HepG2 (cell line): ENCODE data around the gene CPNE2. TPM values are rescaled to one million over a fixed set of nuclear protein-coding genes. Genes with fewer than 3 reads are reported as not detected.

Experiments
- ATAC-seq: fragments of 200-7000 bp; cut with Tn5 transposase; 3 replicates; pipeline ENCODE4 v1.9.1; 2020; ENCODE audit warnings: mild to moderate bottlenecking, moderate library complexity
- BruUV-seq: library from RNA; stranded (reverse); fragments of 400-500 nt; replicated peaks from 2 replicates; lab custom pipeline; 2021; lab: Mats Ljungman, UMichigan
- CTCF ChIA-PET: fragments of 300-600 bp; formaldehyde crosslinking; extraction: SDS; loops from one replicate; lab custom pipeline; 2021; ENCODE audit warnings: low total read pairs, inconsistent platforms, low intra/inter-chr PET ratio; lab: Yijun Ruan, JAX
- POLR2A ChIA-PET: fragments of 350-600 bp; sonication (Branson Sonifier 250); formaldehyde crosslinking; loops from one replicate; lab custom pipeline; 2020; ENCODE audit warnings: antibody characterized with exemption, inconsistent platforms; lab: Yijun Ruan, JAX
- DNase-seq: peaks from one replicate; pipeline ENCODE4 v3.0.0-alpha.2; 2015; ENCODE audit warnings: low spot score
- FAIRE-seq: peaks from 3 replicates; lab custom pipeline; 2011; peaks lifted over from hg19 to GRCh38; lab: Jason Lieb, UNC
- H2AFZ ChIP-seq: one replicate; pipeline ENCODE4 v1.6.1; 2011; ENCODE audit warnings: low read length, inconsistent platforms
- H3K27ac ChIP-seq: fragments of 300-600 bp; 3 replicates; pipeline ENCODE4 v1.8.0; 2011; ENCODE audit warnings: mixed run types, mild to moderate bottlenecking, mixed read lengths, low read length, inconsistent platforms; ENCODE audit not compliant: insufficient read depth; ENCODE audit errors: extremely low read length
- H3K27me3 ChIP-seq, 2 experiments: fragments of 200-600 bp in 1 of 2; 2 replicates in 1 of 2; 3 replicates in 1 of 2; pipeline versions ENCODE4 v1.6.0 to v1.8.0; 2011; ENCODE audit warnings: low read length in 2 of 2, mild to moderate bottlenecking in 2 of 2, moderate library complexity in 2 of 2, inconsistent platforms in 1 of 2; ENCODE audit not compliant: insufficient read depth in 2 of 2, control insufficient read depth in 1 of 2
- H3K36me3 ChIP-seq, 2 experiments: fragments of 200-600 bp in 1 of 2; replicated peaks in 1 of 2; 2 replicates in 1 of 2; 3 replicates in 1 of 2; pipeline versions ENCODE4 v1.5.1 to v1.8.0; 2011; ENCODE audit warnings: low read length in 2 of 2, inconsistent platforms in 1 of 2; ENCODE audit not compliant: insufficient read depth in 2 of 2, control insufficient read depth in 1 of 2
- H3K4me1 ChIP-seq: 2 replicates; pipeline ENCODE4 v1.5.1; 2012; ENCODE audit warnings: low read length, inconsistent platforms; ENCODE audit not compliant: insufficient read depth
- H3K4me2 ChIP-seq: 2 replicates; pipeline ENCODE4 v1.6.0; 2011; ENCODE audit warnings: low read depth, low read length, inconsistent platforms
- H3K4me3 ChIP-seq, 3 experiments: fragments of 200-600 bp in 1 of 3; sonication (generic), shearing (Covaris generic) in 1 of 3; replicated peaks in 1 of 3; 2 replicates each; pipeline ENCODE4 v1.5.1; 2011 to 2016; ENCODE audit warnings: low read length in 3 of 3, inconsistent platforms in 2 of 3, low read depth in 2 of 3, mild to moderate bottlenecking in 2 of 3, control low read depth in 1 of 3, mixed read lengths in 1 of 3; ENCODE audit not compliant: insufficient read depth in 1 of 3
- H3K79me2 ChIP-seq: one replicate; pipeline ENCODE4 v1.6.1; 2011; ENCODE audit warnings: low read length, inconsistent platforms; ENCODE audit not compliant: insufficient read depth
- H3K9ac ChIP-seq: 2 replicates; pipeline ENCODE4 v1.6.0; 2011; ENCODE audit warnings: mild to moderate bottlenecking, low read depth, low read length, inconsistent platforms; ENCODE audit not compliant: insufficient read depth
- H3K9me3 ChIP-seq: 2 replicates; pipeline ENCODE4 v1.5.1; 2012; ENCODE audit warnings: mild to moderate bottlenecking, low read length
- H4K20me1 ChIP-seq: 2 replicates; pipeline ENCODE4 v1.6.0; 2011; ENCODE audit warnings: inconsistent platforms, mild to moderate bottlenecking, low read length, moderate library complexity; ENCODE audit not compliant: insufficient read depth
- AGO2 ChIP-seq: fragments of 200-400 bp; formaldehyde crosslinking; optimal IDR thresholded peaks from 2 replicates; pipeline ENCODE3; 2017; ENCODE audit warnings: mild to moderate bottlenecking, low read depth, low read length, moderate library complexity
- AKAP8 ChIP-seq: sonication (generic); formaldehyde crosslinking; IDR thresholded peaks from 2 replicates; pipeline ENCODE4 v1.5.1; 2020; ENCODE audit warnings: mild to moderate bottlenecking, missing genetic modification reagents
- AKNA ChIP-seq: sonication (generic); formaldehyde crosslinking; IDR thresholded peaks from 2 replicates; pipeline ENCODE4 v1.4.0; 2020; ENCODE audit warnings: missing genetic modification reagents, borderline replicate concordance
- FOXK2 ChIP-seq: fragments of 450-650 bp; IDR thresholded peaks from 2 replicates; pipeline ENCODE4 v1.6.1; 2016
- HBP1 ChIP-seq: IDR thresholded peaks from 2 replicates; pipeline ENCODE4 v1.6.1; 2016; ENCODE audit warnings: low read depth, control low read depth
- JUND ChIP-seq: sonication (generic); formaldehyde crosslinking; IDR thresholded peaks from 2 replicates; pipeline ENCODE4 v1.8.0; 2022; ENCODE audit warnings: mild to moderate bottlenecking, missing genetic modification reagents
- MBNL3 ChIP-seq: fragments of 250-450 bp; sonication (Bioruptor Pico); conservative IDR thresholded peaks from 2 replicates; pipeline ENCODE4 v1.8.0; 2022; ENCODE audit warnings: mild to moderate bottlenecking, inconsistent platforms
- THRA ChIP-seq: sonication (generic); formaldehyde crosslinking; IDR thresholded peaks from 2 replicates; pipeline ENCODE4 v1.4.0; 2020; ENCODE audit warnings: missing genetic modification reagents, borderline replicate concordance
- YEATS4 ChIP-seq: sonication (generic); formaldehyde crosslinking; IDR thresholded peaks from 2 replicates; pipeline ENCODE4 v1.4.0; 2020; ENCODE audit warnings: missing genetic modification reagents, borderline replicate concordance
- ZNF121 ChIP-seq: sonication (generic); formaldehyde crosslinking; IDR thresholded peaks from 2 replicates; pipeline ENCODE4 v1.5.0; 2020; ENCODE audit warnings: mild to moderate bottlenecking, missing genetic modification reagents
- ZNF317 ChIP-seq: sonication (generic); formaldehyde crosslinking; IDR thresholded peaks from 2 replicates; pipeline ENCODE4 v1.5.0; 2020; ENCODE audit warnings: mild to moderate bottlenecking, missing genetic modification reagents
- ZNF629 ChIP-seq: sonication (generic); formaldehyde crosslinking; conservative IDR thresholded peaks from 2 replicates; pipeline ENCODE4 v1.5.0; 2020; ENCODE audit warnings: missing genetic modification reagents
- ZNF674 ChIP-seq: sonication (generic); formaldehyde crosslinking; IDR thresholded peaks from 2 replicates; pipeline ENCODE4 v1.5.0; 2020; ENCODE audit warnings: low read depth, mild to moderate bottlenecking, missing genetic modification reagents
- WGBS: methylation state at CpG from one replicate; pipeline ENCODE4 v1.1.6; 2017; ENCODE audit warnings: low lambda C conversion rate; 5-methylcytosine and 5-hydroxymethylcytosine counted together
- in situ Hi-C: cut with HindIII; loops from 2 replicates; pipeline ENCODE4 v1.10.0; 2017; ENCODE audit warnings: low pct_unique_long_range_greater_than_20kb; ENCODE audit not compliant: extremely low pct_ligation_motif_present
- intact Hi-C: fragments of 100-400 bp; cut with micrococcal nuclease; formaldehyde crosslinking; loops from one replicate; pipeline ENCODE4 v1.10.0; 2022; ENCODE audit not compliant: unreplicated experiment
- polyA plus RNA-seq, 8 experiments: library from polyadenylated mRNA; depleted of rRNA in 3 of 8; stranded (reverse) in 7 of 8; unstranded in 1 of 8; fragments of >200 nt; fragmentation: Illumina TruSeq in 4 of 8; extraction: Trizol in 4 of 8; gene quantifications; 2 replicates each; pipeline versions ENCODE4 v1.2.1 to v1.2.3, GENCODE V29; 2011 to 2016; ENCODE audit warnings: low read depth in 4 of 8, missing spikeins in 1 of 8, mixed read lengths in 1 of 8; ENCODE audit not compliant: insufficient read depth in 1 of 8
- total RNA-seq, 5 experiments: library from RNA; depleted of rRNA; stranded (reverse); fragments of >200 nt; fragmentation: Illumina TruSeq; extraction: Trizol; gene quantifications; 2 replicates each; pipeline ENCODE4 v1.2.3, GENCODE V29; 2016; ENCODE audit warnings: low read depth in 1 of 5
- TF ChIP-seq, protein P1 (sequence below): conservative IDR thresholded peaks from 2 replicates; pipeline ENCODE4 v1.6.1; 2018; ENCODE audit warnings: missing genetic modification reagents

The CPNE2 gene
- total and polyA plus RNA-seq, 2 of the 13 experiments (the other 11 are each of a cell fraction or from before 2014, with no cell fraction given) = 10.6 to 23.3 TPM

- no peak for TF ChIP-seq AKNA
- no peak for TF ChIP-seq THRA (CRISPR knock-in tag)
- TF ChIP-seq ZNF674 (CRISPR knock-in tag) = no peak
- TF ChIP-seq JUND (CRISPR knock-in tag) = no peak
- no peak for TF ChIP-seq AGO2
Observed at GRCh38 chr16:57153841-57154240, 61.5 kb downstream of the CPNE2 start (continued).

DNA sequence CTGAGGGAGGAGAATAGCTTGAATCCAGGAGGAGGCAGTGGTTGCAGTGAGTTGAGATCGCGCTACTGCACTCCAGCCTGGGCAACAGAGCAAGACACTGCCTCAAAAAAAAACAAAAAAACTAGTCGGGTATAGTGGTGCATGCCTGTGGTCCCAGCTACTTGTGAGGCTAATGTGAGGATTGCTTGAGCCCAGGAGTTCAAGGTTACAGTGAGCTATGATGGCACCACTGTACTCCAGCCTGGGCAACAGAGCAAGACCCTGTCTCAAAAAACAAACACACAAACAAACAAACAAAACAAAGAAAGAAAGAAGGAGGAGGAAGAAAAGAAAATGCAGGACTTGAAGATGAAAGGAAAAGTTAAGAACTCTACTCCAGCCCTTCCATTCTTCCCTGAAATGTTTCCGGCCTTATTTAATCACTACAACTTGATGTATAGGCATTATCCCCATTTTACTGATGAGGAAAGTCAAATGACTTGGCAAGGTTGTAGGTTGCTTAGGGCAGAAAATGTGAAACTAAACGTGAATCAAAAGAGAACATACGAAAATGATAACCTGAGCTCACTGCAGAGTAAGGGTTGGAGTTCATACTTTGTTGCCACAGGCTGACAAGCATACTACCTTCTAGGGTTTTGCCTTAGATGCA is 63.4 kb downstream of the CPNE2 start:
- CTCF ChIA-PET = no interaction called here
- H3K4me2 ChIP-seq = peak overlapping the region; percentile 13; the same call in 1 of the 2 replicates
- no peaks in the 10 kb centered on the region for H3K9me3 ChIP-seq
- POLR2A ChIA-PET = interaction anchor here (0.6 to 1.3 kb wide), 2 partner anchors 30 to 39 kb away, joined by 3 to 4 read pairs; partner anchors contain the start of genes PSME3IP1 and RSPRY1
- H3K27ac ChIP-seq = no peak overlapping the region
- DNase-seq = no peak
- whole genome bisulfite sequencing = 73% methylated on average over 6 of the region's 6 CpGs
- no peaks in the 10 kb centered on the region for H3K27me3 ChIP-seq
- intact Hi-C loops (no loop called here), in situ Hi-C loops (no loop called here)
- no peak overlapping the region for H3K4me3 ChIP-seq
- ATAC-seq = peak; percentile 84
- H3K79me2 ChIP-seq = no peaks in the 10 kb centered on the region
- H3K9ac ChIP-seq = no peak overlapping the region
- H2AFZ ChIP-seq = no peak overlapping the region
- H3K4me1 ChIP-seq = peaks cover 27% of the 10 kb centered on the region
- no peaks in the 10 kb centered on the region for H4K20me1 ChIP-seq
- BruUV-seq = no TSS peak
- FAIRE-seq = no peak
- peaks cover 10 to 57% of the 10 kb centered on the region in 2 experiments for H3K36me3 ChIP-seq
- TF ChIP-seq MBNL3 (CRISPR knock-in tag) (no peak), ZNF629 (CRISPR knock-in tag) (peak; percentile 70), YEATS4 (no peak), FOXK2 (no peak), AKAP8 (CRISPR knock-in tag) (no peak), ZNF121 (CRISPR knock-in tag) (peak; percentile 93), ZNF317 (CRISPR knock-in tag) (no peak), HBP1 (CRISPR knock-in tag) (no peak)
- TF ChIP-seq, protein P1, sequence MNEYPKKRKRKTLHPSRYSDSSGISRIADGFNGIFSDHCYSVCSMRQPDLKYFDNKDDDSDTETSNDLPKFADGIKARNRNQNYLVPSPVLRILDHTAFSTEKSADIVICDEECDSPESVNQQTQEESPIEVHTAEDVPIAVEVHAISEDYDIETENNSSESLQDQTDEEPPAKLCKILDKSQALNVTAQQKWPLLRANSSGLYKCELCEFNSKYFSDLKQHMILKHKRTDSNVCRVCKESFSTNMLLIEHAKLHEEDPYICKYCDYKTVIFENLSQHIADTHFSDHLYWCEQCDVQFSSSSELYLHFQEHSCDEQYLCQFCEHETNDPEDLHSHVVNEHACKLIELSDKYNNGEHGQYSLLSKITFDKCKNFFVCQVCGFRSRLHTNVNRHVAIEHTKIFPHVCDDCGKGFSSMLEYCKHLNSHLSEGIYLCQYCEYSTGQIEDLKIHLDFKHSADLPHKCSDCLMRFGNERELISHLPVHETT (CRISPR knock-in tag) = 0 out of 2 replicates have a peak, but pooled peaks have one; percentile 23
